Measurements from ENCODE around the gene ARHGAP12.
A peak's percentile ranks its signal among the peaks of the same experiment; 100 is the strongest.
"Not testable (repeated sequence)": the region's sequence is repeated elsewhere in the genome, so short reads cannot be mapped to it uniquely, and the experiment has no call there.

The ARHGAP12 gene

GRCh38 chr10:31792745-31793144 is 135.9 kb downstream of the ARHGAP12 start:
- intact Hi-C loops (cut with DNase I), result no loop called here

GRCh38 chr10:31789555-31789954 is 139.1 kb downstream of the ARHGAP12 start:
- no peak for DNase-seq
- intact Hi-C loops (cut with DNase I), result no loop called here

More at GRCh38 chr10:31792745-31793144, 135.9 kb downstream of the ARHGAP12 start:
- no peak for DNase-seq

- no peak for DNase-seq
- intact Hi-C loops (cut with DNase I), result no loop called here
These were observed 145.9 kb downstream of the ARHGAP12 start for GRCh38 chr10:31782701-31783100.

GRCh38 chr10:31780717-31781116 is 147.9 kb downstream of the ARHGAP12 start:
- DNase-seq, result no peak
- intact Hi-C loops (cut with DNase I), result no loop called here

- intact Hi-C loops (cut with DNase I), result no loop called here
- DNase-seq, result no peak
These were observed 150.0 kb downstream of the ARHGAP12 start for GRCh38 chr10:31778627-31779026.

- intact Hi-C loops (cut with DNase I), result no loop called here
- DNase-seq, result no peak
These were observed 152.5 kb downstream of the ARHGAP12 start for GRCh38 chr10:31776159-31776558.

- peak in 2 of 42 donors; percentile 16 to 40 for DNase-seq
- intact Hi-C loops (cut with DNase I), result no loop called here
These were observed 153.5 kb downstream of the ARHGAP12 start for GRCh38 chr10:31774928-31775650.

GRCh38 chr10:31774299-31774900 is 154.2 kb downstream of the ARHGAP12 start:
- DNase-seq, result no peak
- intact Hi-C loops (cut with DNase I), result no loop called here

- DNase-seq, result no peak
- intact Hi-C loops (cut with DNase I), result no loop called here
These were observed 154.8 kb downstream of the ARHGAP12 start for GRCh38 chr10:31773749-31774298.

- DNase-seq, result no peak
- intact Hi-C loops (cut with DNase I), result no loop called here
These were observed 157.2 kb downstream of the ARHGAP12 start for GRCh38 chr10:31771331-31771831.

- peak in 35 of 42 donors; percentile 29 to 80 (median 54) for DNase-seq
- intact Hi-C loops (cut with DNase I), result no loop called here
These were observed 158.2 kb downstream of the ARHGAP12 start for GRCh38 chr10:31770307-31770902.

GRCh38 chr10:31769564-31769963 is 159.1 kb downstream of the ARHGAP12 start:
- no peak for DNase-seq
- intact Hi-C loops (cut with DNase I), result loop anchor here (5.0 kb wide), 1 partner anchor 33 kb away; no protein-coding TSS in a partner anchor

GRCh38 chr10:31768935-31769334 is 159.7 kb downstream of the ARHGAP12 start:
- DNase-seq, result not testable (repeated sequence)
- intact Hi-C loops (cut with DNase I), result loop anchor here (5.0 kb wide), 1 partner anchor 33 kb away; no protein-coding TSS in a partner anchor

- DNase-seq, result no peak
- intact Hi-C loops (cut with DNase I), result loop anchor here (5.0 kb wide), 1 partner anchor 34 kb away; no protein-coding TSS in a partner anchor
These were observed 160.2 kb downstream of the ARHGAP12 start for GRCh38 chr10:31768467-31768866.

- intact Hi-C loops (cut with DNase I), result loop anchor here (5.0 kb wide), 1 partner anchor 37 kb away; no protein-coding TSS in a partner anchor
- no peak for DNase-seq
These were observed 163.1 kb downstream of the ARHGAP12 start for GRCh38 chr10:31765541-31765940.

GRCh38 chr10:31762316-31762715 is 166.3 kb downstream of the ARHGAP12 start:
- intact Hi-C loops (cut with DNase I), result loop anchor here (5.0 kb wide), 1 partner anchor 730 kb away; the partner anchor contains the start of gene ZNF438

GRCh38 chr10:31761156-31761555 is 167.5 kb downstream of the ARHGAP12 start:
- intact Hi-C loops (cut with DNase I), result loop anchor here (5.0 kb wide), 1 partner anchor 729 kb away; the partner anchor contains the start of gene ZNF438
- DNase-seq, result no peak

More at GRCh38 chr10:31762316-31762715, 166.3 kb downstream of the ARHGAP12 start:
- no peak for DNase-seq

- DNase-seq, result no peak
- intact Hi-C loops (cut with DNase I), result loop anchor here (5.0 kb wide), 1 partner anchor 728 kb away; the partner anchor contains the start of gene ZNF438
These were observed 168.0 kb downstream of the ARHGAP12 start for GRCh38 chr10:31760674-31761081.
